ENCODE results near the gene RNF152.

- TF ChIP-seq CTCF (IDR thresholded peaks at IDR 0.05) (no peak), EP300 (IDR thresholded peaks at IDR 0.05) (no peak), POLR2A (IDR thresholded peaks at IDR 0.05) (no peak)
These were observed 3.3 kb upstream of the RNF152 start for GRCh38 chr18:61896118-61896517.
